ENCODE data around the gene CWC22. TPM values are rescaled to one million over a fixed set of nuclear protein-coding genes. Genes with fewer than 3 reads are reported as not detected.

CWC22 gene
- total RNA-seq, 6 experiments from 2014 or later, result 5.2 to 7.8 (median 7.2) TPM

DNA sequence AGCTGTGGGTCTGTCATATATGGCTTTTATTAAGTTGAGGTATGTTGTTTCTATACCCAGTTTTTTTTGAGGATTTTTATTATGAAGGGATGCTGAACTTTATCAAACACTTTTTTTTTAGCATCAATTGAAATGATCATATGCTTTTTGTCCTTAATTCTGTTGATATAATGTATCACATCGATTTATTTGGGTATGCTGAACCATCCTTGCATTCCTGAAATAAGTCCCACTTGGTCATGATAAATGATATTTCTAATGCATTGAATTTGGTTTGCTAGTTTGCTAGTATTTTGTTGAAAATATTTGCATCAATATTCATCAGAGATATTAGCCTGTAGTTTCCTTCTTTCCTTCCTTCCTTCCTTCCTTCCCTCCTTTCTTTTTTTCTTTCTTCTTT is 22.5 kb upstream of the CWC22 start:
- no peaks in the 10 kb centered on the region for H3K36me3 ChIP-seq
- H3K4me1 ChIP-seq, result no peaks in the 10 kb centered on the region
- no peak overlapping the region for H3K4me3 ChIP-seq
- WGBS (ENCODE audit: insufficient coverage, low coverage, low lambda C conversion rate, missing lambda C conversion rate), result 25% methylated on average over 1 of the region's 1 CpG
- H3K27ac ChIP-seq, result no peak overlapping the region
- no peak for ATAC-seq
- no peaks in the 10 kb centered on the region for H3K9me3 ChIP-seq
- H3K27me3 ChIP-seq, result no peaks in the 10 kb centered on the region
- no peak for DNase-seq
- intact Hi-C loops (cut with DNase I), result no loop called here
- TF ChIP-seq, protein P1, sequence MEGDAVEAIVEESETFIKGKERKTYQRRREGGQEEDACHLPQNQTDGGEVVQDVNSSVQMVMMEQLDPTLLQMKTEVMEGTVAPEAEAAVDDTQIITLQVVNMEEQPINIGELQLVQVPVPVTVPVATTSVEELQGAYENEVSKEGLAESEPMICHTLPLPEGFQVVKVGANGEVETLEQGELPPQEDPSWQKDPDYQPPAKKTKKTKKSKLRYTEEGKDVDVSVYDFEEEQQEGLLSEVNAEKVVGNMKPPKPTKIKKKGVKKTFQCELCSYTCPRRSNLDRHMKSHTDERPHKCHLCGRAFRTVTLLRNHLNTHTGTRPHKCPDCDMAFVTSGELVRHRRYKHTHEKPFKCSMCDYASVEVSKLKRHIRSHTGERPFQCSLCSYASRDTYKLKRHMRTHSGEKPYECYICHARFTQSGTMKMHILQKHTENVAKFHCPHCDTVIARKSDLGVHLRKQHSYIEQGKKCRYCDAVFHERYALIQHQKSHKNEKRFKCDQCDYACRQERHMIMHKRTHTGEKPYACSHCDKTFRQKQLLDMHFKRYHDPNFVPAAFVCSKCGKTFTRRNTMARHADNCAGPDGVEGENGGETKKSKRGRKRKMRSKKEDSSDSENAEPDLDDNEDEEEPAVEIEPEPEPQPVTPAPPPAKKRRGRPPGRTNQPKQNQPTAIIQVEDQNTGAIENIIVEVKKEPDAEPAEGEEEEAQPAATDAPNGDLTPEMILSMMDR (IDR thresholded peaks at IDR 0.05), result no peak
- no peak for TF ChIP-seq POLR2A (IDR thresholded peaks at IDR 0.05)

DNA sequence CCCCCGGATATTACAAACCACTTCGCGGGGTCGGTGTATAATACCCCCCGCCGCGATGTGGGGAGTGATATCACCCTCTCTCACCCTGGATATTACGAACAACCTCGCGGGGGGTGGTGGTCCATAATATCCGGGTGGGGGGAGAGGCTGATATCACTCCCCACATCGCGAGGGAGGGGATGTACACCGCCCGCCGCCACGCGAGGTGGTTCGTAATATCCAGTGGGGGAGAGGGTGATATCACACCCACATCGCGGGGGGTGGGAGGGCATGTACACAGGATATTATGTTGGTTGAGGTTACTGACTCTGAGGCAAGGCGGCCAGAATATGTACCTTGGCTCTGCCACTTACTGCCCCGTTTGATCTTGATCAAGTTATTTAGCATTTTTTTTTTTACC is 14.8 kb upstream of the CWC22 start:
- Histone ChIP-seq H3K4me1 (no peaks in the 10 kb centered on the region), H3K27ac (no peak overlapping the region), H3K27me3 (no peaks in the 10 kb centered on the region), H3K36me3 (no peaks in the 10 kb centered on the region), H3K4me3 (no peak overlapping the region), H3K9me3 (no peaks in the 10 kb centered on the region)
- TF ChIP-seq, protein P1 (IDR thresholded peaks at IDR 0.05), result no peak
- no peak for TF ChIP-seq POLR2A (IDR thresholded peaks at IDR 0.05)
- intact Hi-C loops (cut with DNase I), result no loop called here
- ATAC-seq (no peak), DNase-seq (no peak)
- 80% methylated on average over 5 of the region's 23 CpGs for WGBS (ENCODE audit: insufficient coverage, low coverage, low lambda C conversion rate, missing lambda C conversion rate)

DNA sequence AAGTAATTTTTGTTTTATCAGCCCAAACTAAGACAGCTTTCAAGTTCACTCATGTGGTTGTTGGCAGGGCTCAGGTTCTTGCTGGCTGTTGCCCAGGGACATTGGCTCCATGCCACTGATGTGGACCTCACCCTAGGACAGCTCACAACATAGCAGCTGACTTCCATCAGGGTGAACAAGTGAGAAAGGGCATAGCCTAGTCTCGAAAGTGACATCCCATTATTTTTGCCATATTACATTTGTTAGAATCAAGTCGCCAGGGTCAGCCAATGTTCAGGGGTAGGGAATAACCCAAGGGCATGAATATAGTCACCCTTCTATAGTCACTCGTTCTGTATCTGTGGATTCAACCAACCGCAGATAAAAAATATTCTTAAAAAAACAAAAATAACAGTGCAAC is 10.7 kb upstream of the CWC22 start:
- H3K4me1 ChIP-seq, result no peaks in the 10 kb centered on the region
- intact Hi-C loops (cut with DNase I), result no loop called here
- no peaks in the 10 kb centered on the region for H3K9me3 ChIP-seq
- TF ChIP-seq POLR2A (IDR thresholded peaks at IDR 0.05), result no peak
- TF ChIP-seq, protein P1 (IDR thresholded peaks at IDR 0.05), result no peak
- H3K36me3 ChIP-seq, result no peaks in the 10 kb centered on the region
- DNase-seq, result no peak
- no peak overlapping the region for H3K27ac ChIP-seq
- WGBS (ENCODE audit: insufficient coverage, low coverage, low lambda C conversion rate, missing lambda C conversion rate), result 52% methylated on average over 4 of the region's 4 CpGs
- no peak overlapping the region for H3K4me3 ChIP-seq
- no peak for ATAC-seq
- H3K27me3 ChIP-seq, result no peaks in the 10 kb centered on the region

- intact Hi-C loops (cut with DNase I), result no loop called here
- DNase-seq (no peak), ATAC-seq (no peak)
- Histone ChIP-seq H3K9me3 (no peaks in the 10 kb centered on the region), H3K4me3 (no peak overlapping the region), H3K27ac (no peak overlapping the region), H3K4me1 (no peaks in the 10 kb centered on the region), H3K27me3 (no peaks in the 10 kb centered on the region), H3K36me3 (no peaks in the 10 kb centered on the region)
- TF ChIP-seq, protein P1 (IDR thresholded peaks at IDR 0.05), result no peak
- TF ChIP-seq POLR2A (IDR thresholded peaks at IDR 0.05), result no peak
- WGBS (ENCODE audit: insufficient coverage, low coverage, low lambda C conversion rate, missing lambda C conversion rate), result 86% methylated on average over 1 of the region's 2 CpGs
Observed at GRCh38 chr2:180016937-180017336, 9.8 kb upstream of the CWC22 start.
